Left renal pelvis (tissue), 4 donors: ENCODE results near the gene PITRM1. TPM values are rescaled to one million over a fixed set of nuclear protein-coding genes. Genes with fewer than 3 reads are reported as not detected.

Experiments
- DNase-seq, 4 donors: peaks; one replicate each; pipeline ENCODE4 v3.0.0-alpha.2; 2013; ENCODE audit warnings: low read depth in 4 of 4, low spot score in 3 of 4
- polyA plus RNA-seq, 4 donors: library from polyadenylated mRNA; unstranded; fragments of 120-200 nt; gene quantifications; one replicate each; pipeline ENCODE4 v1.2.1, GENCODE V29; 2013; ENCODE audit not compliant: insufficient read length in 4 of 4

Gene PITRM1
- polyA plus RNA-seq, 4 donors = 58.0 to 67.3 (median 61.9) TPM

DNA sequence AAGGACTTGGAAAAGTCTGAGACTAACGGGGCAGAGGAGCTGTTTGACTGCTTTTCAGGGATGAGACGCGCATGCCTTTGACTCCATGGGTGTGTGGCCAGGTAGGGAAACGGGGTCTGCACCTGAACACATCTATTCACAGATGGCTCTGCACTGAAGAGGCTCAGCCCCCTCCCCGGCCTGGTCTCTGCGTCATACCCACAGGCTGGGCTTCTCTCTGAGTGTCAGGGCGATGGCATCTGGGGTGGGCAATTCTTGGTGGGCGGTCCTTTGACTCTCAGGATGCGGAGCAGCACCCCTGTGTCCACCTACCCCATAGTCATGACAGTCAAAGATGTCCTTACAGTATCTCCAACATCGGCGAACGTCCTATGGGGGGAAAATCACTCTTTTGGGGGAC, 82.2 kb downstream of the PITRM1 start:
- DNase-seq = no peak

Other genes with a start within 250 kb of the PITRM1 start
- gene PFKP, start 105.2 kb downstream of the PITRM1 start, polyA plus RNA-seq = 10 to 100 TPM; 13.1 to 34.8 (median 25.1) TPM